NCI-H1694 (cell line): ENCODE measurements around the gene SUOX.
"Not testable (repeated sequence)": the region's sequence is repeated elsewhere in the genome, so short reads cannot be mapped to it uniquely, and the experiment has no call there.

ENCODE experiments used
- DNase-seq: peaks from one replicate; lab custom pipeline; 2025; lab: John Stamatoyannopoulos, UW

The SUOX gene

DNA sequence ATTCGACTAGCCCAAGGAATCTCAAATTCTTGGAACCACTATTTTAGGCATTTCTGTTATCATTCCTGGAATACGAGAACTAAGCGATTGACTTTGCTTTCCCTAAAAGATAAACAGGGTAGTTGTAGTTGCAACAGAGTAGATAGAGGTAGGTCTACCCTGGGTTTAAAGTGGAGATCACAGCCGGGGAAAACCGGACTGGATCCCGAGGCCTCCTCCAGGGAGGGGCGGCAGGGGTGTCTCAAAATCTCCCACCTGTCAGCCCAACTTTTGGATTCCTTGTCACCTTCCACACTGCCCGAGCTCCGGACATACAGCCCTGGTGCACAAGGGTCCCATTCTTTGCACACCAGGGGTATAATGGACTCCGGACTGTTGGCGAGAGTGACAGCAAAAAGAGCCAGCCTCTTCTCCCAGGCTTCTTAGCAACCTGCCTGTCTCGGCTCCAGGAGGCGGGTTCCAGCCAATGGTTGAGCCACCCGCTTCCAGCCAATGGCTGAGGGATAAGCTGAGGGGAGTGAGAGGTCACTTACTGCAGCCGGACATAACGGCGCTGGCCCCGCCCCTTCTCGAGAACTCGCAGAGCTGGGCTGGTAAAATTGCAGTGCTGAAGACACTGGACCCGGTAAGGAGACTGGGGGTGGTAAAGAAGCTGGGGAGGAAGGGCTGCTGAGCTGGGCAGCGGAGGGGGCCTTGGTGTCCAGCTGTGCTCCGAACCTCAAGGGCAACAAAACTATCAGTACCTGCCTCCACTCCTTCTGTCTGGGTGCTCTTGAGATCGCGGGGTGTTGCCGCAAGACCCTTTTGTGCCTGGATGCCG, at the start of gene SUOX:
SUOX (plus strand) TSS at position 562 of the 820 bp plus-strand sequence. CDS start 4,946 bp downstream, outside the sequence.
- DNase-seq, result peak; percentile 42

DNA sequence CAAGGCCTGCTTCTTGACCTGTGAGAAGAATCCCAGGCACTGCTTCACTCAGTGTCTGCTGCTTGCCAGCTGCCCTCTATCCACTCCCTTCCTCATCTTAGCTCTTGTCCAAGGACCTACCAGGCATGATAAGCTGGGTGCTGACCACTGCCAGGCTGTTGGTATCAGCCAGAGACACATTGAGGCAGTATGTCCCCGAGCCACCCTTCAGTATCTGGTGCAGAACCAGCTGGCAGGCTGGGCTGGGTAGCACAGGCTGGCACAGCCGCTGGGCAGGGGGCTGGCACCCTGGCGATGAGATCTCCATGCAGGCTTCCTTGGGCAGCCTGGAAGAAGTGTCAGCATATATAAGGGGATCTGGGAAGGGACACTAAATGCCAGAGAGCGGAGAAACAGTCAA, 41.7 kb upstream of the SUOX start:
- no peak for DNase-seq

DNA sequence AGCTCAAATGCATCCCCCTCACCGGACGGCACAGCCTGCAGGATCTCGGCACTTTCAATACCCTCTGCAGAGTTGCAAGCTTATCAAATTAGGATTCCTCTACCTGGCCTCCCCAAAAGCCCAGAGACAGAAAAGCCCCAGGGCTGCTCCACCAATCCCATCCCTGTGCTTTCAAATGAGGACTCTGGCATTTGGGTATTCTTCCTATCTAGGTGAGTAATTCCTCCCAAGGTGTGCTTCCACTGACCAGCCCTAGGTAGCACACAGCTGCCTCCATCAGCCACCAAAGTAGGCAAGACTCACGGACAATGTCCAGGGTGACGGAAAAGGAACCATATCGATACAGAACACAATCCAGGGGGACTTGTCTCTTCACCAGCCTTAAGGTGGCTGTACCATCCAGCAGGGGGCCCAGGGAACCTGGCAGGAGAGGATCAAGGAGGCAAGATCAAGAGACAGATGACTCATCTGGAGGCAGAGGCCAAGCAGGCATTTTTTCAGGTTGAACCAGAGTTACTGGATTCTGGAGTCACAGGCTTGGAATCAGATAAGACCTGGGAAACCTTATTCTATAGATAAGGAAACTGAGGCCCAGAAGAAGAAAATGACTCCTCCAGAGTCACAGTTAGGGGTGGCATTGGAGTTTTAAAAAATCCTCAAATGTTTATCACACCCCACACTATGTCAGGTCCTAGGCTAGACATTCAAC, 41.1 kb upstream of the SUOX start:
- DNase-seq, result no peak

DNA sequence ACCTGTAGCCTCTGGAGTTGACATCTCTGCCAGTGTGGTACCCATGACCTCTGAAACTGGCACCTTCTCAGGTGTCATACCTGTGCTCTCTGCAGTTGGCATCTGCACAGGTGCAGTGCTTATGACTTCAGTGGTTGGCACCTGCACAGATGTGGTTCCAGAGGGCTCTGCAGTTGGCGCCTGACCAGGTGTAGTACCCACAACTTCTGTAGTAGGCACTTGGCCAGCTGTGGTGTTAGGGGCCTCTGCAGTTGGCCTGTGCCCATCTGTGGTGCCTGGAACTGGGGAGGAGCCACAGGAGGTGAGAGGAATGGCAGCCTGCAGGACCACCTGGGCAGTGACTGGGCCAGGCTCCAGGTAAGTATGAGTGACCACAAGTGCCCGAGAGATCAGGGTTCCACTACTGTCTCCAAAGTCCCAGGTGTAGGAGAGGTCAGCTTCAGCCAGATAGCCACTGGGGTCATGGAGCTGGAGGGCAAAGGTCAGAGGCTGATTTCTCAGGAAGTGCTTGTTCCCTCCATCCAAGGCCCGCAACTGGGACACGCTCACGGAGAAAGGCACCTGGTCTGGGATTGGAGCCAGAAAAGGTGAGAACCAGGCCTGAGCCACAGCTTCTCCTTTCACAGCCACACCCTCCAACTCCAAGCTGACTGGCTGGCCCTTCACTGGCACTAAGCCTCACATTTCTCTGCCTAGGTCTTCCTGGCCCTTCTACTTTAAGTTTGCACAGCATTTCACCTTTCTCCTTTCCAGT, 39.8 kb upstream of the SUOX start:
- DNase-seq, result no peak

DNA sequence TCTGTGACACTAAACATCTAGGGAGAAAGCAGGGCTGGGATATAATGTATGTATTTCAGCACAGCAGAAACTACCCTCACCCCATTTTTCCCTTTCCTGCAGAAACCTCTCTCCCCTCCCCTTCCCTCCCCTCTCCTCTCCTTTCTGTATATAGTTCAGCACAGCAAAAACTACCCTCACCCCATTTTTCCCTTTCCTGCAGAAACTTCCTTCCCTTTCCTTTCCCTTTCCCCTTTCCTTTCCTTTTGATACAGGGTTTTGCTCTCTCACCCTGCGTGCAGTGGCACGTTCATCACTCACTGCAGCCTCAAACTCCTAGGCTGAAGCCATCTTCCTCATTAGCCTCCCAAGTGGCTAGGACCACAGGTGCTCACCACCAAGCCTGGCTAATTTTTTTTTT, 33.3 kb upstream of the SUOX start:
- no peak for DNase-seq

DNA sequence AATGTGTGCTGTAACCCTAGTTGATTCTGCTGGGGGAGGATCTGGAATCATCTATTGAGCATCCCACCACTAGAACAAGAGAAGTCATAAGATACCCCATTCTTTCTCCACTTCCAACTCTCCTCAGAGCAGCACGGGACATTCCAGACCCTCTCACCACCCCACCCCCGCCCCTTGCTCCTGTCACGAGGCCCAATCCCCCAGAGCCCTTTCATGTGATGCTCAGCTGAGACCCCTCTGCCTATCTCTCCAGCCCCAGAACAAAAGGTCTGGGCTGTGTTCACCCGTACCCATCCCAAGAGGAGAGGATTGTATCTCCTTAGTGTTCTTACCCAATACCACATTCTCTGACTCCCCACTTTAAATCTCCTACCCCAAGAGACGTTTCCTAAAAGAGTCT, 31.8 kb upstream of the SUOX start:
- DNase-seq, result no peak

DNA sequence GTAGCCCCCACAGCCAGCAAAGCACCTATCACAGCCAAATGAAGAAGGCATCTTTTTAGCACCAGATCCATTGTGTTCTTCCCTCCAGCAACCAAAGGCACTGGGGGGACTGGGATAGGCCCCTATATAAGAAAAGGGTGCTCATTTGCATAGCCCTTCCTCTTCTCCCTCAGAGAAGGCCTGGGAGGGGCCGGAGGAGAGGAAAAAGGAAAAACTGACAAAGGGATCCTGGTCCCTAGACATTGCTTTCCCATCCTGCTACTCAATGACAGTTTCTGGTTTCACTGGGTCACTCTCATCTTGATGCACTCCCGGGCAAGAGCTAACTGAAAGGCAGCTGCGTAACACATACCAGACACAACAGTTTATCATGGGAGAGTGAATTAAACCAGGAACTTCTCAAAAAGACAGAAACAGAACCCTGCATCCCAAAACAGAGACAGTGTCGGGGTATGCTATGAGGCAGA, 31.1 kb upstream of the SUOX start, which contains the start of gene PMEL:
PMEL (minus strand) TSS at position 102 of the 467 bp plus-strand sequence; CDS start at position 71, 31 bp downstream.
- no peak for DNase-seq

DNA sequence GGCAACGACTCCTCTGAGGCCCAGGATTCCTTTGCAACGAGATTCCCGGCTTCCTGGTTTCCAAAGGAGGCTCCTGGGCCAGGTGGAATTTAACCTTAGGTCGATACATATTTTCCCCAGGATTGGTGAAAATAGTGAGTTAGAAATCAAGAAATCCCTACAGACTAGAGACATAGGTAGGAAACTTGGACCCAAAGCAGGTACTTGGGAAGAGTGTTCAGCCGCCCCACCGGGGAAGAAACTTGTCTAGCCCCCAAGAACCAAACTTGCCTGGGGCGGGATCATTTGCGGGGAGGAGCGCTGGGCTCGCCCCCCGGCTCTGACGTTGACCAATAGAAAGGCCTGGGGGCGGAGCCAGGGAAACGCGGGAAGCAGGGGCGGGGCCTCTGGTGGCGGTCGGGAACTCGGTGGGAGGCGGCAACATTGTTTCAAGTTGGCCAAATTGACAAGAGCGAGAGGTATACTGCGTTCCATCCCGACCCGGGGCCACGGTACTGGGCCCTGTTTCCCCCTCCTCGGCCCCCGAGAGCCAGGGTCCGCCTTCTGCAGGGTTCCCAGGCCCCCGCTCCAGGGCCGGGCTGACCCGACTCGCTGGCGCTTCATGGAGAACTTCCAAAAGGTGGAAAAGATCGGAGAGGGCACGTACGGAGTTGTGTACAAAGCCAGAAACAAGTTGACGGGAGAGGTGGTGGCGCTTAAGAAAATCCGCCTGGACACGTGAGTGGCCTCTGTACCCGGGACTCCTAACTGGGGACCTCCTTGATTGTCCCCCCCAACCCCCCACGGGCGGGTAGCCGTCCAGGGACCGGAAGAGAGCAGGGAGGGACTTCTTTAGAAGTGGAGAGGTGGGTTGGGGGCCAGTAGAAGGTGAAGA, 30.4 kb upstream of the SUOX start, which contains the start of gene CDK2:
CDK2 (plus strand) TSS at position 423 of the 874 bp plus-strand sequence; CDS start at position 602, 179 bp downstream.
- DNase-seq, result peak; percentile 71

DNA sequence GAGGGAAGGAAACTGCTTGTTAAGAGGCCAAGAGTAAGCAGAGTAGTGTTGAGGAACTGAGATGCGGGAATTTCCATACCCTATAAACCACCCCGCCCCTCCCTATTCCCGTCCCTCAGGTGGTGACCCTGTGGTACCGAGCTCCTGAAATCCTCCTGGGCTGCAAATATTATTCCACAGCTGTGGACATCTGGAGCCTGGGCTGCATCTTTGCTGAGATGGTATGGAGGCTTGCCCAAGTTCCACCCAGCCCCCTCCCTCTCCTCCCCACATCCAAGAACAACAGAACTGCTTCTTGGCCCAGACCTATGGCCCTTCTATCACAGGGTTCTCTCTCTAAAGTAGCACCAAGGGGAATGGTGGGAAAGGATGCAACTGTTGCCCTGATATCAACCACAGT, 27.7 kb upstream of the SUOX start:
- no peak for DNase-seq

DNA sequence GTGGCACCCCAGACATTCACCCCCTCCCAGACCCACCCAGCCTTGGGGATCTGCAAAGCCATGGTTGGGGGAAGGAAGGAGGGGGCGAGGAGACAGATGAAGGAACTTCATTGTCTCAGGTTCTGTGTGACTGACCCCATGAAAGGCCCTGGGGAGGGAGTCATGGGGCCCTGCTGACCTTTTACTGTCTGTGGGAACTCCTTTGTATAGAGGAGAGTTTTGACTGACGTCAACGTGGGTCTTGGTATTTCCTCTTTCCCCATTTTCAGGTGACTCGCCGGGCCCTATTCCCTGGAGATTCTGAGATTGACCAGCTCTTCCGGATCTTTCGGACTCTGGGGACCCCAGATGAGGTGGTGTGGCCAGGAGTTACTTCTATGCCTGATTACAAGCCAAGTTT, 26.3 kb upstream of the SUOX start:
- no peak for DNase-seq

DNA sequence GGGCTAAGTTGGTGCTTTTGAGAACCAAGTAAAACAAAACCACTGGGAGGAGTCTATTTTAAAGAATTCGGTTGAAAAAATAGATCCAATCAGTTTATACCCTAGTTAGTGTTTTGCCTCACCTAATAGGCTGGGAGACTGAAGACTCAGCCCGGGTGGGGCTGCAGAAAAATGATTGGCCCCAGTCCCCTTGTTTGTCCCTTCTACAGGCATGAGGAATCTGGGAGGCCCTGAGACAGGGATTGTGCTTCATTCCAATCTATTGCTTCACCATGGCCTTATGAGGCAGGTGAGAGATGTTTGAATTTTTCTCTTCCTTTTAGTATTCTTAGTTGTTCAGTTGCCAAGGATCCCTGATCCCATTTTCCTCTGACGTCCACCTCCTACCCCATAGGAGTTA, 25.0 kb upstream of the SUOX start:
- no peak for DNase-seq

DNA sequence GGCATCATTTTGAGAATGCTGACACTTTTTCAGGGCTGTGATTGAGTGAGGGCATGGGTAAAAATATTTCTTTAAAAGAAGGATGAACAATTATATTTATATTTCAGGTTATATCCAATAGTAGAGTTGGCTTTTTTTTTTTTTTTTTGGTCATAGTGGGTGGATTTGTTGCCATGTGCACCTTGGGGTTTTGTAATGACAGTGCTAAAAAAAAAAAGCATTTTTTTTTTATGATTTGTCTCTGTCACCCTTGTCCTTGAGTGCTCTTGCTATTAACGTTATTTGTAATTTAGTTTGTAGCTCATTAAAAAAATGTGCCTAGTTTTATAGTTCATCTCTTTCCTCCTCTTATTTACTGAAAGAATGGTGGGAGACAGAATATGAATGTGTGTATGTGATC, 24.6 kb upstream of the SUOX start:
- DNase-seq, result no peak

DNA sequence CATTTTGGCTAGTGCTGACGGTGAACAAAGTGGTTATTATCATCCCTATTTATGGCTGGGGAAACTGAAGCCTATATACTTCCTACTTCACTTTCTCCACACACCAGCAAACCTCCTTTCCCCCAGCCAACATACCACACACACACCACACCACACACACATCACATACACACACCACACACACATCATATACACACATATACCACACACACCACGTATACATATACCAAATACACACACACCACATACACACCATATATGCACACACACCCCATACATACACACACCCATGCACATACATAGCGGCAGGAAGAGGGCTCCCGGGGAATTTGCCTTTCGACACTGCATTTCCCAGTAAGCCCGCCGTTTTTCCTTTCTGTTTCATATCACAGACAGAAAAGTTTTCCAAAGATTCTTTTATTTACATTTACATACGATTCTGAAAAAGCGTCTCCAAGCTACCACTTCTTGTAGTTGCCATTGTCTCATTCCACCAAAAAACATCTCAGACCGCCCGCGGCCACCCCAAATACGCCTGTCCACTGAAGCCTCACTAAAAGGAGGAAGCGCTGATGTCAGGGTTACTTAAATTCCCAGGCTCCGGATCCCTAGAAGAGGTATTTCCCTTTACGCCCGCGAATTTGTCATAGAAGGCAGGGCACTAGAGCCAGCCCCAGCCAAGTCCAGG, 24.0 kb upstream of the SUOX start:
- no peak for DNase-seq

DNA sequence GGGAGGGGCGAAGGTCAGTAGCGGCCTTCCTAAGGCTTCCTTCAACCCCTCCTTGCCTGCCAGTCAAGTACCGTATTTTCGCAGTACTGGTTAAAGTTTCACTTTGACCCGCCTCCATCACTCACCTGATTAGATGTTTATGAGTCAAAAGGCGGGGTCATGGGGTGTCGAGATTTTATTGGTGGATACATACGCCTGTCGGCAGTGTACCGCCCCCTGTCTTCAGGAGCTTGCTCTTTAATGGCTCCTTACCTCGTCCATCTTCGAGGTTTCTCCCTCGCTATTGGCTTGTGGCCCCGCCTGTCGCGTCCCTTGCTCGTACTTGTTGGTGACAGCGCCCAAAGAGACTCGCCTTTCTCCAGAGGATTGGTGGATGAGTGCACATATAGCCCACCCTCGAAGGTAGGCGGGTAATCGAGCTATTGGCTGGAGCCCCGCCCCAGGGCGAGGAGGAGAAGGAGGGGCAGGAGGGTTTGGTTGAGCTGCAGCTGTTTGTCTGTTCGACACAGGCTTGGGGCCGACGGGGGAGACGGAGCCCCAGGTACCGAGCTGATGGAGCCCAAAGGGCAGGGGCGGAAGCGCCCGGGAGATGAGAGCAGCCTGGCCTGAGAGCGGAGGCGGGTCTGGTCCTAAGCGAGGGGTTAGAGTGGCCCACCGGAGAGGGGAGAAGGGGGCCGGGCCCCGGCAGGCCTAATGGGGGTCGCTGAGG, 23.3 kb upstream of the SUOX start, which contains the start of gene RAB5B:
RAB5B (plus strand) TSS at position 480 of the 709 bp plus-strand sequence. CDS start 12,883 bp downstream, outside the sequence.
- DNase-seq, result peak; percentile 99

DNA sequence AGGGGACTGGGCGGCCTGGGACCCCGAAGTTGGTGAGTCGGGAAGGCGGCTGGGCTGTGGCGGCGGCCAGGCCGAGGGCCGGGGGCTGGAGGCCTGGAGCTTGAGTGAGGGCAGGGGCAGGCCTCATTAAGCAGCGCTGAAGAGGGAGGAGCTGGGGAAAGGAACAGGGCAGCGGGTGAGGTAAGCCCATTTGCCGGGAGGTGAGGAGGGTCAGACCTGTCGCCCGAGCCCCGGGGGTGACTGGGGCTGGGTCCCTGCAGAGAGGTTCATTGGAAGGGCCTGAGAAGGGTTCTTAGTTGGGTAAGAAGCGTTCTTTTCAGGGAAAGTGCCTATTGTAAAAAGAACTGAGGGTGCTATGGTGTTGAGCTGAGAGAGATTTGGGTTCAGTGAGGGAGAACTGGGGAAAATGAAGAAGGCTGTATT, 22.8 kb upstream of the SUOX start:
- no peak for DNase-seq

DNA sequence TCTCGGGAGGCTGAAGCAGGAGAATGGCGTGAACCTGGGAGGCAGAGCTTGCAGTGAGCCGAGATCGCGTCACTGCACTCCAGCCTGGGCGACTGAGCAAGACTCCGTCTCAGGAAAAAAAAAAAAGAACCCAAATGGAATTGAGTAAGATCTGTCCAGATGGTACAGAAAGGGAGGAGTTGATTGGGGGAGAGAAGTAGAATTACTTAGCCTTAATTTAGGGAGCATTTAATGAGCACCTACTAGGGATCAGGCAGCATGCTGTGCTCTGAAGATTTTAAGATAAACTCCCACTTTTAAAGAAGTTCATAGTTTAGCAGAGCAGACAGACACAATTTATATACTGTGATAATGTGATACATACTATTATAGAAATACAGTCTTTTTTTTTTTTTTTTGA, 18.7 kb upstream of the SUOX start:
- no peak for DNase-seq

DNA sequence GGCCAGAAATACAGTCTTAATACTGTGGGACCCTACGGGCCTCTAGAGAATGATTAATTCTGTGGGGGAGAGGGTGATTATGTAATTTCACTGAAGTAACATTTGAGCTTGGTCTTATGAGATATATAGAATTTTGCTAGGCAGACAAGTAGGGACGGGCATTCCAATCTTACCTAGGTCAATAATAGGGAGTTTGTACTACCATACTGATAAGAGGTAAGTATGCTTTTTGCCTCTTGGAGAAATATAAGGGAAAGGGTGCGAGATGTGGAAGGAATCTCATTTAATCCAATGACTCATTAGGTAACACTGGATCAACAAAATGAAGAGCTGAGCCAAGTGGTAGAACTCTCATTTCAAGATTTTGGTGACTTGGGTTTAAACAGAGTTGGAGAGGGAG, 18.0 kb upstream of the SUOX start:
- DNase-seq, result no peak

DNA sequence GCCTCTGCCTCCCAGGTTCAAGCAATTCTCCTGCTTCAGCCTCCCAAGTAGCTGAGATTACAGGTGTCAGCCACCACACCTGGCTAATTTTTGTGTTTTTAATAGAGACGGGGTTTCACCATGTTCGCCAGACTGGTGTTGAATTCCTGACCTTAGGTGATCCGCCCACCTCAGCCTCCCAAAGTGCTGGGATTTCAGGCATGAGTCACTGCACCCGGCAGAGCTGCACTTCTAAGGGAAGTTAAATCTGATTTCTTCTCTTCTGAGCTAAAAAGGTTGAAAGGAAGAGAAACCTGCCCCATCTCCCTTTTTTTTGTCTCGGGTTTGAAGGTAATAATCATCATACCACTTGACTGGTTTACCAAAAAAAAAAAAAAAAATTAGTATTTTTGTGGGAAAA, 15.2 kb upstream of the SUOX start:
- not testable (repeated sequence) for DNase-seq

DNA sequence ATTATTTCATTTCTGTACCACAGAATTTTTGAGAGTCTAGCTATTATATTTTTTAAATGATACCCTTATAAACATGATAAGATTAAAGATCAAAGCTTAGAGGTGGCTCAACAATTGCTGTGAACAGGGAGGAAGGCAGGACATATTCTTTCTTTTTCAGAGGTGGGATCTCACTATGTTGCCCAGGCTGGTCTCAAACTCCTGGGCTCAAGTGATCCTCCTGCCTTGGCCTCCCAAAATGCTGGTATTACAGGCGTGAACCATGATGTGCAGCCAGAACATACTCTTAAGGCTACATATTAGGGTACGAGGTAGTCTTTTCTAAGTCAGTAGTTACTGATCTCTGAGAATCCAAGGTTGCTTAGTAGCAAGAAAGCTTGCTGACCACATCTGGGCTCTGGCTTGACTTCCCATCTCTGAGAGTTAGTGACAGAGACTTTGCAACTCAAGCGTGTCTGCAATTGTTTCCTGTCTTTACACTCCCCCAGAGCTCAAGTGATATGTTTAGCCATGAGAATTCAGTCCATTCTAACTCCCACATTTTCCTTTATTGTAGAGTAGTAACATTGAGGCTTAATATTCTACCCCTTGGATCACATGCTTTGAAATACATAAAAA, 14.6 kb upstream of the SUOX start:
- DNase-seq, result no peak
